HEK293 (cell line): ENCODE data around the gene TIAL1.

Experiments
- CTCF ChIA-PET: fragments of 350-600 bp; formaldehyde crosslinking; extraction: SDS; loops from one replicate; lab custom pipeline; 2021; ENCODE audit warnings: antibody characterized with exemption; lab: Yijun Ruan, JAX
- POLR2A ChIA-PET: fragments of 300-600 bp; formaldehyde crosslinking; extraction: SDS; loops from one replicate; lab custom pipeline; 2020; ENCODE audit warnings: antibody characterized with exemption, inconsistent platforms; lab: Yijun Ruan, JAX
- H3K27ac ChIP-seq: fragments of 200-500 bp; sonication (Bioruptor generic); 2 replicates; pipeline ENCODE4 v1.5.1; 2014; ENCODE audit warnings: low read depth, low read length, control low read depth, inconsistent platforms; ENCODE audit errors: extremely low read depth
- H3K36me3 ChIP-seq, 2 experiments: fragments of 200-500 bp in 1 of 2; sonication (Bioruptor generic) in 1 of 2; 1 replicate in 1 of 2; 2 replicates in 1 of 2; pipeline ENCODE4 v1.5.1; 2014 to 2017; ENCODE audit warnings: inconsistent platforms in 2 of 2, low read length in 2 of 2; ENCODE audit not compliant: control insufficient read depth in 2 of 2, insufficient read depth in 1 of 2
- H3K4me1 ChIP-seq: fragments of 200-500 bp; sonication (Bioruptor generic); 2 replicates; pipeline ENCODE4 v1.5.1; 2014; ENCODE audit warnings: mild to moderate bottlenecking, low read length, inconsistent platforms; ENCODE audit not compliant: control insufficient read depth, insufficient read depth
- H3K4me3 ChIP-seq: 2 replicates; pipeline ENCODE4 v1.5.1; 2011; ENCODE audit warnings: low read depth, mild to moderate bottlenecking, control low read depth, low read length, moderate library complexity
- H3K9me3 ChIP-seq: fragments of 200-500 bp; sonication (Bioruptor generic); 2 replicates; pipeline ENCODE4 v1.5.1; 2014; ENCODE audit warnings: low read depth, low read length, inconsistent platforms; ENCODE audit not compliant: control insufficient read depth, insufficient read depth
- KLF17 ChIP-seq: fragments of 450-650 bp; formaldehyde crosslinking; IDR thresholded peaks from 2 replicates; pipeline ENCODE4 v1.5.1; 2016; ENCODE audit warnings: missing biosample characterization, missing genetic modification characterization
- KLF9 ChIP-seq: fragments of 450-650 bp; formaldehyde crosslinking; IDR thresholded peaks from 2 replicates; pipeline ENCODE4 v1.5.1; 2016; ENCODE audit warnings: missing biosample characterization, missing genetic modification characterization, low read depth
- PATZ1 ChIP-seq: fragments of 450-650 bp; formaldehyde crosslinking; IDR thresholded peaks from 2 replicates; pipeline ENCODE4 v1.5.1; 2016; ENCODE audit warnings: missing biosample characterization, missing genetic modification characterization
- PRDM6 ChIP-seq: fragments of 450-650 bp; formaldehyde crosslinking; IDR thresholded peaks from 2 replicates; pipeline ENCODE4 v1.5.1; 2017; ENCODE audit warnings: missing biosample characterization, missing genetic modification characterization
- SALL2 ChIP-seq: fragments of 450-650 bp; formaldehyde crosslinking; IDR thresholded peaks from 2 replicates; pipeline ENCODE4 v1.5.0; 2017; ENCODE audit warnings: missing biosample characterization, mild to moderate bottlenecking, missing genetic modification characterization, borderline replicate concordance
- SCRT1 ChIP-seq: fragments of 450-650 bp; formaldehyde crosslinking; IDR thresholded peaks from 2 replicates; pipeline ENCODE4 v1.5.1; 2016; ENCODE audit warnings: missing biosample characterization, missing genetic modification characterization, borderline replicate concordance
- SETDB1 ChIP-seq: IDR thresholded peaks from one replicate; pipeline ENCODE4 v1.6.1; 2017; ENCODE audit warnings: mild to moderate bottlenecking, low read length, moderate library complexity, mixed read lengths; ENCODE audit not compliant: insufficient read length
- SP7 ChIP-seq: fragments of 450-650 bp; formaldehyde crosslinking; IDR thresholded peaks from 2 replicates; pipeline ENCODE4 v1.5.1; 2016; ENCODE audit warnings: missing biosample characterization, missing genetic modification characterization
- WT1 ChIP-seq: fragments of 450-650 bp; formaldehyde crosslinking; IDR thresholded peaks from 2 replicates; pipeline ENCODE4 v1.5.1; 2016; ENCODE audit warnings: missing biosample characterization, missing genetic modification characterization
- ZBTB10 ChIP-seq: fragments of 450-650 bp; formaldehyde crosslinking; IDR thresholded peaks from 2 replicates; pipeline ENCODE4 v1.5.1; 2016; ENCODE audit warnings: missing biosample characterization, missing genetic modification characterization
- ZBTB20 ChIP-seq: fragments of 450-650 bp; formaldehyde crosslinking; IDR thresholded peaks from 2 replicates; pipeline ENCODE4 v1.5.1; 2016; ENCODE audit warnings: missing biosample characterization, missing genetic modification characterization
- ZBTB21 ChIP-seq: fragments of 450-650 bp; formaldehyde crosslinking; IDR thresholded peaks from 2 replicates; pipeline ENCODE4 v1.5.1; 2017; ENCODE audit warnings: missing biosample characterization, missing genetic modification characterization
- ZBTB7A ChIP-seq: fragments of 450-650 bp; formaldehyde crosslinking; IDR thresholded peaks from 2 replicates; pipeline ENCODE4 v1.5.1; 2016; ENCODE audit warnings: low read depth, missing biosample characterization, missing genetic modification characterization
- ZFP37 ChIP-seq: fragments of 450-650 bp; formaldehyde crosslinking; IDR thresholded peaks from 2 replicates; pipeline ENCODE4 v1.5.1; 2016; ENCODE audit warnings: missing biosample characterization, missing genetic modification characterization
- ZFP41 ChIP-seq: fragments of 450-650 bp; formaldehyde crosslinking; IDR thresholded peaks from 2 replicates; pipeline ENCODE4 v1.5.1; 2016; ENCODE audit warnings: missing biosample characterization, missing genetic modification characterization, borderline replicate concordance
- ZIC2 ChIP-seq: fragments of 450-650 bp; formaldehyde crosslinking; IDR thresholded peaks from 2 replicates; pipeline ENCODE4 v1.5.1; 2016; ENCODE audit warnings: missing biosample characterization, missing genetic modification characterization
- ZNF19 ChIP-seq: fragments of 450-650 bp; formaldehyde crosslinking; IDR thresholded peaks from 2 replicates; pipeline ENCODE4; 2016; ENCODE audit warnings: missing biosample characterization, missing genetic modification characterization, low read depth
- ZNF335 ChIP-seq: fragments of 450-650 bp; formaldehyde crosslinking; conservative IDR thresholded peaks from 2 replicates; pipeline ENCODE4 v1.5.1; 2016; ENCODE audit warnings: missing biosample characterization, missing genetic modification characterization
- ZNF350 ChIP-seq: fragments of 450-650 bp; formaldehyde crosslinking; IDR thresholded peaks from 2 replicates; pipeline ENCODE4 v1.5.0; 2017; ENCODE audit warnings: missing biosample characterization, mild to moderate bottlenecking, missing genetic modification characterization
- ZNF354C ChIP-seq: fragments of 450-650 bp; formaldehyde crosslinking; IDR thresholded peaks from 2 replicates; pipeline ENCODE4 v1.5.1; 2016; ENCODE audit warnings: missing biosample characterization, missing genetic modification characterization, low read depth, borderline replicate concordance
- ZNF366 ChIP-seq: fragments of 450-650 bp; formaldehyde crosslinking; conservative IDR thresholded peaks from 2 replicates; pipeline ENCODE4 v1.5.1; 2016; ENCODE audit warnings: missing biosample characterization, missing genetic modification characterization
- ZNF560 ChIP-seq: fragments of 450-650 bp; formaldehyde crosslinking; IDR thresholded peaks from 2 replicates; pipeline ENCODE4 v1.5.1; 2017; ENCODE audit warnings: missing biosample characterization, missing genetic modification characterization, borderline replicate concordance
- ZNF610 ChIP-seq: fragments of 450-650 bp; formaldehyde crosslinking; IDR thresholded peaks from 2 replicates; pipeline ENCODE4 v1.5.1; 2016; ENCODE audit warnings: missing biosample characterization, missing genetic modification characterization, borderline replicate concordance
- ZNF837 ChIP-seq: fragments of 450-650 bp; formaldehyde crosslinking; IDR thresholded peaks from 2 replicates; pipeline ENCODE4 v1.5.1; 2016; ENCODE audit warnings: missing biosample characterization, missing genetic modification characterization
- ZSCAN16 ChIP-seq: fragments of 450-650 bp; formaldehyde crosslinking; IDR thresholded peaks from 2 replicates; pipeline ENCODE4 v1.5.1; 2016; ENCODE audit warnings: missing biosample characterization, missing genetic modification characterization
- ZSCAN30 ChIP-seq: fragments of 450-650 bp; IDR thresholded peaks from 2 replicates; pipeline ENCODE4 v1.5.1; 2018; ENCODE audit warnings: missing biosample characterization, mild to moderate bottlenecking, missing genetic modification characterization, moderate library complexity

The TIAL1 gene

GRCh38 chr10:119543814-119544642 lies 52.7 kb downstream of the TIAL1 start (continued):
- TF ChIP-seq ZFP41 (tag by site-specific recombination), result no peak

GRCh38 chr10:119542988-119543813 lies 53.6 kb downstream of the TIAL1 start:
- POLR2A ChIA-PET, result interaction anchor here (0.6 to 2.4 kb wide), 15 partner anchors 10 to 336 kb away, joined by 3 to 12 read pairs (median 5); partner anchors contain the start of gene GRK5
- CTCF ChIA-PET, result interaction anchor here (0.6 to 1.3 kb wide), 11 partner anchors 12 to 1247 kb away, joined by 3 to 6 read pairs (median 4); no protein-coding TSS in a partner anchor
- H3K4me3 ChIP-seq, result peak overlapping the region; percentile 63
- H3K4me1 ChIP-seq, result peaks cover 8% of the 10 kb centered on the region
- H3K9me3 ChIP-seq, result no peaks in the 10 kb centered on the region
- H3K36me3 ChIP-seq, result no peaks in the 10 kb centered on the region
- H3K27ac ChIP-seq, result peak overlapping the region; percentile 82; the same call in 1 of the 2 replicates
- TF ChIP-seq SCRT1 (no peak), SP7 (peak; percentile 53), ZNF837 (tag by site-specific recombination) (0 out of 2 replicates have a peak, but pooled peaks have one; percentile 4), ZFP37 (tag by site-specific recombination) (peak; percentile 59; the same call in 1 of the 2 replicates), ZNF354C (no peak), ZNF560 (no peak), SETDB1 (no peak), ZNF610 (tag by site-specific recombination) (no peak), ZNF19 (no peak), ZSCAN30 (tag by site-specific recombination) (peak; percentile 51; the same call in 1 of the 2 replicates), ZBTB7A (tag by site-specific recombination) (peak; percentile 47), ZBTB10 (tag by site-specific recombination) (peak; percentile 57), KLF9 (tag by site-specific recombination) (peak; percentile 74; the same call in 1 of the 2 replicates), SALL2 (no peak), PATZ1 (tag by site-specific recombination) (peak; percentile 7; the same call in 1 of the 2 replicates), WT1 (tag by site-specific recombination) (no peak), ZNF335 (tag by site-specific recombination) (peak; percentile 52), PRDM6 (tag by site-specific recombination) (no peak), ZBTB20 (tag by site-specific recombination) (peak; percentile 97), KLF17 (peak; percentile 13; the same call in 1 of the 2 replicates), ZNF350 (tag by site-specific recombination) (no peak), ZBTB21 (tag by site-specific recombination) (no peak), ZNF366 (no peak), ZIC2 (tag by site-specific recombination) (peak; percentile 59; the same call in 1 of the 2 replicates), ZSCAN16 (no peak)
